OCI-LY7 (cell line): ENCODE data around the gene METTL25B.

Experiments
- CTCF ChIP-seq: fragments of 200-600 bp; sonication (generic); conservative IDR thresholded peaks from 2 replicates; pipeline ENCODE4 v1.5.1; 2014; ENCODE audit warnings: mild to moderate bottlenecking, antibody characterized with exemption, low read length, moderate library complexity, mixed read lengths
- EZH2phosphoT487 ChIP-seq: fragments of 200-600 bp; sonication (generic); IDR thresholded peaks from 2 replicates; pipeline ENCODE4 v1.6.1; 2018; ENCODE audit warnings: low read depth, borderline replicate concordance, mild to moderate bottlenecking, mixed run types, antibody characterized with exemption, low read length, moderate library complexity, mixed read lengths

GRCh38 chr1:156689953-156690674 lies 38.2 kb upstream of the METTL25B start:
- TF ChIP-seq CTCF (no peak), EZH2phosphoT487 (no peak)
